ENCODE data around the gene CLIC5.

Gene CLIC5

GRCh38 chr6:45951321-45952167 lies 64.1 kb downstream of the CLIC5 start:
- no peak overlapping the region for H3K4me2 ChIP-seq
- no peaks in the 10 kb centered on the region for H3K36me3 ChIP-seq (ENCODE audit: insufficient read depth)
- H4K20me1 ChIP-seq (ENCODE audit: insufficient read depth) = no peaks in the 10 kb centered on the region
- no peak overlapping the region for H3K27ac ChIP-seq
- no peak overlapping the region for H3K9ac ChIP-seq
- no peak overlapping the region for H2AFZ ChIP-seq (ENCODE audit: low read depth)
- no peak overlapping the region for H3K4me3 ChIP-seq (IDR thresholded peaks at IDR 0.05; ENCODE audit: insufficient read depth, low read depth, low read length)
- H3K79me2 ChIP-seq (ENCODE audit: insufficient read depth, low read depth) = no peaks in the 10 kb centered on the region
- no peak for TF ChIP-seq CTCF (conservative IDR thresholded peaks at IDR 0.05; ENCODE audit: low read depth, low read length)
- H3K4me1 ChIP-seq (ENCODE audit: low read depth, poor library complexity, severe bottlenecking) = no peaks in the 10 kb centered on the region
- H3K27me3 ChIP-seq (ENCODE audit: insufficient read depth, low read depth) = no peaks in the 10 kb centered on the region

- TF ChIP-seq CTCF (conservative IDR thresholded peaks at IDR 0.05; ENCODE audit: low read depth, low read length) = no peak
- Histone ChIP-seq H4K20me1 (ENCODE audit: insufficient read depth) (no peaks in the 10 kb centered on the region), H3K27ac (no peak overlapping the region), H3K4me1 (ENCODE audit: low read depth, poor library complexity, severe bottlenecking) (no peaks in the 10 kb centered on the region), H3K79me2 (ENCODE audit: insufficient read depth, low read depth) (no peaks in the 10 kb centered on the region), H2AFZ (ENCODE audit: low read depth) (no peak overlapping the region), H3K4me3 (IDR thresholded peaks at IDR 0.05; ENCODE audit: insufficient read depth, low read depth, low read length) (no peak overlapping the region), H3K36me3 (ENCODE audit: insufficient read depth) (no peaks in the 10 kb centered on the region), H3K27me3 (ENCODE audit: insufficient read depth, low read depth) (no peaks in the 10 kb centered on the region), H3K9ac (no peak overlapping the region), H3K4me2 (no peak overlapping the region)
These were observed 66.4 kb downstream of the CLIC5 start for GRCh38 chr6:45949256-45949655.

DNA sequence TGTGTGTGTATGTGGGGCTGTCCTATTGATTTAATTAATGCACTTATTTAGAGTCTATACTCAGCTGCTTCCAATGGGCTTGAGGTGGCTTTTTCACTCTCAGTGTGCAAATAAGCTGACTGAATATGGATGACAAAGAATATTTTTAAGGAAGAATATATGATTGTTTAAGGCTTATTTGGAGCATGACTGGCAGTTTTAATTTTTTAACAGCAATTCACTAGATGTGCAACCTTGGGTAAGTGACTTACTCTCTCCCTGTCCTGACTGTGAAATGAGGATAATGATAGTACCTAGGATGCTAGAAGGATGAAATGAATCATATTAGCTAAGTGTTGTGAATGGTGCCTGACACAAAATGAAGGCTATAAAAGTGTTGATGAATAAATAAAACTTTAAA lies 67.9 kb downstream of the CLIC5 start:
- Histone ChIP-seq H3K4me2 (no peak overlapping the region), H4K20me1 (ENCODE audit: insufficient read depth) (no peaks in the 10 kb centered on the region), H3K36me3 (ENCODE audit: insufficient read depth) (no peaks in the 10 kb centered on the region), H3K27me3 (ENCODE audit: insufficient read depth, low read depth) (no peaks in the 10 kb centered on the region), H3K4me3 (IDR thresholded peaks at IDR 0.05; ENCODE audit: insufficient read depth, low read depth, low read length) (no peak overlapping the region), H3K4me1 (ENCODE audit: low read depth, poor library complexity, severe bottlenecking) (no peaks in the 10 kb centered on the region), H3K79me2 (ENCODE audit: insufficient read depth, low read depth) (no peaks in the 10 kb centered on the region), H3K27ac (no peak overlapping the region), H3K9ac (no peak overlapping the region), H2AFZ (ENCODE audit: low read depth) (no peak overlapping the region)
- no peak for TF ChIP-seq CTCF (conservative IDR thresholded peaks at IDR 0.05; ENCODE audit: low read depth, low read length)

DNA sequence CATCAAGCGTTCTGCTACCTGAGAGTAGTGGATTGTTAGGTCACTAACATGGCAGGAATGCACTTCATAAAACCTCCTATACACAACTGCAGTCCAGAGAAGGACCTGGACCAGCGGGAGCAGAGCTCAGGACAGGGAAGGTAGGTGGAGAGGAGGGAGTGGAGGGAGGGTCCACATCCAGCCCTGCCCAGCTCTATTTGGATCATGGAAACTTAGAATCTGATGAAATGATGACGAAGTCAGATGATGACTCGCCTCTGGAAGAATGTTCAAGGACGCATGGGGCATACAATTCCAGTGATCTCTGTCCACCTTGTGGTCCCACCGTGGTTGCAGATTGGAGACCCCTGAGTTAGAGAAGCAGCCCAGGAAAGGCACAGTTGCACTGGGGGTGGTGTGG lies 68.8 kb downstream of the CLIC5 start:
- Histone ChIP-seq H3K27ac (no peak overlapping the region), H3K36me3 (ENCODE audit: insufficient read depth) (no peaks in the 10 kb centered on the region), H3K9ac (no peak overlapping the region), H3K4me3 (IDR thresholded peaks at IDR 0.05; ENCODE audit: insufficient read depth, low read depth, low read length) (no peak overlapping the region), H3K4me1 (ENCODE audit: low read depth, poor library complexity, severe bottlenecking) (no peaks in the 10 kb centered on the region), H3K79me2 (ENCODE audit: insufficient read depth, low read depth) (no peaks in the 10 kb centered on the region), H4K20me1 (ENCODE audit: insufficient read depth) (no peaks in the 10 kb centered on the region), H3K4me2 (no peak overlapping the region), H3K27me3 (ENCODE audit: insufficient read depth, low read depth) (no peaks in the 10 kb centered on the region), H2AFZ (ENCODE audit: low read depth) (no peak overlapping the region)
- TF ChIP-seq CTCF (conservative IDR thresholded peaks at IDR 0.05; ENCODE audit: low read depth, low read length) = no peak
